ENCODE data around the gene NOS3.
"Not testable (repeated sequence)": the region's sequence is repeated elsewhere in the genome, so short reads cannot be mapped to it uniquely, and the experiment has no call there.

NOS3 gene

DNA sequence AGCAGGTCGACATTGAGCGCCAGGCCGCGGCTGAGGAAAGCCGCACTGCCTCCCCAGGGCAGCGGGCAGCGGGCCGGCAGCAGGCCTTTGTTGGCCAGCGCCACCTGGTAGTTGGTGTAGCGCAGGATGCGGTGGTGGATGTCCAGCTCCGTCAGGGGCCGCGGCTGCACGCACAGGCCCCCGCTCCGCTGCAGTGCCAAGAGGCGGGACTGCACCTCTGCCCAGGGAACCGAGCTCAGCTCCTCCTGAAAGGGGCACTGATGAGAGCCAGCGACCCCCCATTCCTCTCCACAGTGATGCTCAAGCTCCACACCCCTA lies 28.3 kb downstream of the NOS3 start:
- DNase-seq: no peak

GRCh38 chr7:151020231-151020630 lies 29.4 kb downstream of the NOS3 start:
- no peak for DNase-seq

GRCh38 chr7:151023232-151023631 lies 32.4 kb downstream of the NOS3 start:
- no peak for DNase-seq

DNA sequence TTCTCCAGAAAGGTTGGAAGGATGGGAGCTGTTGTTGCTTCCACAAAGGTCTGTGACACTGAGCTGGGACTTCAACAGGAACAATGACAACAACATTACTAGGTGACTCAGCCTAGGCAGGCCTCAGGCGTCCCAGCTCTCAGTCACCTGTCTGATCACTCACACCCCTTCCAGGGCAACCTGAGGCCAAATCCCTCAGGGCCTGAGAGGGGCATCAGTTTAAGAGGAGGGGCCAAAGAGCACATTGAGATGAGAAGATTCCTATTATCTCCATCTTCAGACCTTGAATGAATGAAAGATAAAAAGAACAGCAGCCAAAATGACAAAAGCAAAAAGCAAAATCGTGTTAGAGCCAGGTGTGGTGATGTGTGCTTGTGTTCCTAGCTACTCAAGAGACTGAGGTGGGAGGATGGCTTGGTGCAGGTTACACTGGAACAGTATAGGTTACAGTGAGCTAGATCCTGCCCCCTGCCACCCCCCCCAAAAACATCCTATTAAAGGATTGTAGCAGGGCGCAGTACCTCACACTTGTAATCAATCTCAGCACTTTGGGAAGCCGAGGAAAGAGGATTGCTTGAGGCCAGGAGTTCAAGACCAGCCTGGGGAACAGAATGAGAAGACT lies 33.7 kb downstream of the NOS3 start, which contains the start of gene ATG9B:
Gene ATG9B (minus strand): TSS at position 60 of the 622 bp plus-strand sequence. CDS start 71 bp downstream, outside the sequence.
- no peak for DNase-seq

DNA sequence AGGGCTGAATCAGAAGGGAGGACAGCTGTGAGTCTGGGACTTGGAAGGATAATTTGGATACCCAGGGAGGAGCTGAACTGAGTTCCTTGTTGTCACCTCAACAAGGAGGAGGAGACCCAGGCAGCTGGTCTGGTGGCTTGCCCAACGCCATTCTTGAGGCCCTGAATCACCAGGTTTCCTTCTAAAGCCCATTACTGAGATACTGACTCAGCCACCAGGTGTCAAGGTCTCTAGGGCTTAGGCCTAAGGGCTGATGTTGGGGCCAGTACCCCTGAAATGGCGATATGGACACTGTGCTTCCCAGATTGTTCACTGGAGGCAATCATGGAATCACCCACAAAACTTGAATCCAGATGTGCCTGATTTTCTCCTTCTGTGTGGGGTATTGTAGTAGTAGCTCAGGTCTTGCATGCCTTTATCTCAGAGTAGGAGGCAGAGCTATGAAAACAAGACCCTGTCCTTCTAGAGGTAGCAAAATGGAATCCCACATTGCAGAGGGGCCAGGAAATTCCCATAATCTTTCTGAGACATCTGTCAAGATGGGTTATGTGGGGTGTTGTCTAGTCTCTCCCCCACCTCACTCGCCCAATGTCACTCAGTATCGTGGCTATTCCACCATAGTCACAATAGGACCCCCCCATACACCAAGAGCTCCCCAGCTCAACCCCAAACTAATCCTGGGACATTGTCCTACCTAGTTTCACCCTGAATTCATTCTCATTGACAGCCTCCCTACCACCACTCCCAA lies 35.3 kb downstream of the NOS3 start:
- DNase-seq: no peak

- DNase-seq: not testable (repeated sequence)
Measured at GRCh38 chr7:151026771-151027727, 36.2 kb downstream of the NOS3 start.

- peak in 1 of 2 experiments; percentile 78 for DNase-seq
Measured at GRCh38 chr7:151027728-151028130, 36.9 kb downstream of the NOS3 start.

- DNase-seq: peak; percentile 90 to 98
Measured at GRCh38 chr7:151028131-151028947, 37.5 kb downstream of the NOS3 start, which contains the start of gene ABCB8. ABCB8 (plus strand) TSS chr7:151028450; CDS start chr7:151028516, 66 bp downstream.

GRCh38 chr7:151028948-151029501 lies 38.2 kb downstream of the NOS3 start:
- DNase-seq: no peak

DNA sequence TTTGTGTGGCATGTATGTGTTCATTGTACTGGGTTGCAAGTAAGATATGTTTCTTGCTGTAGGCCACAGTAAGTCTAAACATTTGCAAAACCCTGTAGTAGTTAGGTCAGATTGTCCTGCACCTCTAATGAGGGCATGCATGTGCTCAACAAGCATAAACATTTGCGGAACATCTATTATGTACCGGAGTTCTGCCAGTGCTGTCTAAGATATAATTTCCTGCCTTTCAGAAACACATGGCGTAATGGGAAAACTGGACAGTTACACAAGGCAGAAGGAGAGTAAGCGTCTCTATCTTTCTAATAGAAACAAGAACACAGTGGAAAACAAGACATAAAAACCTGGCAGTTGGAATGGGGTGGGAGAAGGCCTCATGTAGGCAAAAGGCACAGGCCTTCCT lies 40.2 kb downstream of the NOS3 start:
- no peak for DNase-seq

GRCh38 chr7:151032936-151033863 lies 42.4 kb downstream of the NOS3 start:
- DNase-seq: no peak

DNA sequence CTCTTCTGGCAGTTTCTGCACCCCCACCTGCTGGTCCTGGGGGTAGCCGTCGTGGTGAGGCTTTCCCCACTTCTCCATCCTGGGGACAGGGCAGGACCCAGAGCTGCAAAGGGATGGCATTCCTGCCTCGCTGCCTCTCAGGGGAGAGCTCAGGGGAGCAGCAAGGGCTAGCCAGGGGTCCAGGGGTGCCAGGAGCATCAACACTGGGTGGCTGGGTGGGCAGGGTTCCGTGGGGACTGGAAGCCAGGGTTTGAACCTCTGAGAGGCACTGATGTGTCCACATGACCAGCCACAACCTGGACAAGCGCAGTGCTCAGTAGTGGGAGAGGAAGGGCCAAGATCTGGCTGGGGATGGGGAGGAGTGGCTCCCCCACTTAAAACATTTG lies 43.0 kb downstream of the NOS3 start:
- no peak for DNase-seq

- no peak for DNase-seq
Measured at GRCh38 chr7:151034312-151035025, 43.7 kb downstream of the NOS3 start.

DNA sequence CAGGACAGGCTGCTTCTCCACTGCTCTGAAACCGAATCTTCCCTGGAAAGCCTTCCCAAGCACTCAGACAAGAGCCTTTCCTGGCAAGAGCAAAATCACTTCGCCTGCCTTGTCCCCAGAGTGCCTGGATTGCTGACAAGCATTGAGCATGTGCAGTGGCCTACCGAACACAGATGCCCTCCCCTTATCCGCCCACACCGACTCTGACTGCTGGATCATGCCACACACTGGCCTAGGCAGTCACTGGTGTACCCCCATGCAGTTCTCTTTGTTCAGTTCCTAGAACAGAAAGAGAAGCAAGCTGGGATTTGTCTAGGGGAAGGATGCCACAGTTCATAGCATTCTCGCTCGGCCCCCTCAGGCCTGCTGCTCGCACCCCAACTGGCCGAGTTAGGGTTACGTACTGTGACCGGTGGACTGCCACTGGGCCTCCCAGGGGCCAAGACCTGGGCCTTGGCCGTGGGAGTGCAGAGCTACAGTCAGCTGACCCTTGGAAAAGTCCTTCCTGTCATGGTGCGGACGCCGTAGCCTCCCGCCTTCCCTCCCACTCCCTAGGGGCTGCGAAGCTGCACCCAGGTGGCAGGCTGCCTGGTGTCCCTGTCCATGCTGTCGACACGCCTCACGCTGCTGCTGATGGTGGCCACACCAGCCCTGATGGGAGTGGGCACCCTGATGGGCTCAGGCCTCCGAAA lies 44.4 kb downstream of the NOS3 start:
- DNase-seq: no peak

GRCh38 chr7:151035902-151036301 lies 45.1 kb downstream of the NOS3 start:
- DNase-seq: no peak

DNA sequence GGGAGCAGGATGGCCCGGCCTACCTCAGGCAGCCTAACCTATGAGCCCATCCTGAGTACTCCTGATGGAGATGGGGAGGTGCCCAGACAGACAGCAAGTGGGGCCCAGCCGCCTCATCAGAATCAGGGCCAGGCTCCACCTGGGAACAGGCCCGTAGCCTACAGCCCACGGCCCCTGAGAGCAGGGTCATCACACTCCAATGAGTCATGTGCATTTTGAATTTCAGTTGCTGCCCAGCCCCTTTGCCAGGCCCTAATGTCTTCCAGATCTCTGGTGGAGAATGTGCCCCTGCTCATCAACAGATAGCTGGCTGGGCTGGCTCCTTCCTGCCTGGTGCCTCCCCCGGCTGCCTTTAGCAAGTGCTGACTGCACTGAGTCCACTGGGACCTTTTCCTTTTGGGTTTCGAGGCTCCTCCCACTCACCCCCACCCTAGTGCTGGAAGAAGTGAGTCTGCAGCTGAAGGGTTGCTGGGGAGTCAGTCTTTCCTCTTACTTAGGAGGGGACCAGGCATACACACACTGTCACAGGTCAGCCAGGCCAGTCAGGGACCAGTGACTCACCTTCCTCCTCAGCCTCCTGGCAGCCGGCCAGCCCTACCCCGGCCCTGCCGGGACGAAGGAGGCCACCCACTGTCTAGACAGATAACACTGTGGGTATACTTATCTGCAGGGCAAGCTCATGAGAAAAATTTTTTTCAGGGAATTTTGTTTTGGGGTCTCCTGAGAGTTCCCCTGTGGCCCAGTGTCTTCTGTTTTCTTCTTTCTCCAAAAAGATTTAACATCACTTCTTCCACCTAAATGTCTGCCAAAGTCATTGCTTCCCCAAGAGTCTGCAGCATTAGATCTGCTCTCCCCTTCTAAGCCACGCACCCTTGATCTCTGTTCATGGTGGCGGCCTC lies 48.4 kb downstream of the NOS3 start:
- DNase-seq: peak; percentile 66 to 84

DNA sequence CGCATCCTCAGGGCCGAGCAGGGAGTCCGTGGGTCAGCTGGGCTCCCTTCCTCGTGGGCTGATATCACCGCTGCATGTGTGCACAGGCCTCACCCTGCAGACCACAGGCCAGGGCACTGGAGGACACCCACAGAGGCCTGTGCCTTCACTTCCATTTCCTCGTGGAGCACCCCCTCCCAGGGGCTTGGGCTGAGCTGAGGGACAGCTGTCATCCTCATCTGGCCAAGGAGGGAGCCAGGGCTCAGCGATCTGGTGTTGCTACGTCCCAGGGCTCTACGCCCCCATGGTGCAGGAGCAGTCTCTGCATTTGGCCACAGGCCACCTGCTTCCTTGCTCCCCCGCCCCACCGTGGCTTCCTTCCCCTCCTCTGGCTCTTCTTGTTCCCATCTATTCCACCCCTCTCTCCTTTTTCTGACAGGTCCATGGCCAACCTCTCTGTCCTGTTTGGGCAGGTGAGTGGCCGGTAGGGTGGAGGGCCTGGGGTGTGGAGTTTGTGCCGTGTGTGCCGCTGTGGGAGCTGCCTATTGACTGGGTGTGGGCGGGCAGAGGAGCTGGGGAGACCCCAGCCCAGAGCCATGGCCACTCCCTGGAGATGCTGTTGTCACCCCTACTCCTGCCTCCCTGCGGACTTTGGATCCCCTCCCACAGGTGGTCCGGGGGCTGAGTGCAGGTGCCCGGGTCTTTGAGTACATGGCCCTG lies 49.2 kb downstream of the NOS3 start:
- DNase-seq: no peak

All from stimulated activated CD4-positive, alpha-beta T cell treated with anti-CD3 and anti-CD28 coated beads, Interleukin-4, amount 100 ng/mL, for 4 hours (primary cell).